Measurements from ENCODE around the gene DESI1. TPM values are rescaled to one million over a fixed set of nuclear protein-coding genes. Genes with fewer than 3 reads are reported as not detected.

Gene DESI1
- total RNA-seq, 1 experiment from 2014 or later = 20.9 TPM

GRCh38 chr22:41661713-41662112 lies 40.9 kb upstream of the DESI1 start:
- Histone ChIP-seq H3K9me3 (ENCODE audit: low read length) (no peaks in the 10 kb centered on the region), H3K79me2 (ENCODE audit: low read length) (no peaks in the 10 kb centered on the region), H3K4me1 (ENCODE audit: insufficient read depth, low read length) (no peaks in the 10 kb centered on the region), H3K27me3 (ENCODE audit: low read length) (no peaks in the 10 kb centered on the region), H3K9me2 (replicated peaks; ENCODE audit: low read length) (no peaks in the 10 kb centered on the region), H3K4me3 (ENCODE audit: low read length) (no peak overlapping the region), H4K20me1 (ENCODE audit: low read length) (no peaks in the 10 kb centered on the region), H3K4me2 (ENCODE audit: low read length) (no peak overlapping the region), H3K36me3 (ENCODE audit: low read depth, low read length) (peaks cover 44% of the 10 kb centered on the region; the same call in 1 of the 2 replicates), H2AFZ (ENCODE audit: low read length) (no peak overlapping the region), H3F3A (ENCODE audit: low read length, unreplicated experiment) (no peaks in the 10 kb centered on the region), H3K27ac (ENCODE audit: low read length) (no peak overlapping the region), H3K9ac (ENCODE audit: low read length) (no peak overlapping the region)
- ChIA-PET CTCF (no interaction called here), POLR2A (ENCODE audit: unreplicated experiment) (no interaction called here)
- ATAC-seq = no peak
- no TSS peak for BruUV-seq (replicated peaks)
- no peak for TF ChIP-seq EZH2phosphoT487 (IDR thresholded peaks at IDR 0.05; ENCODE audit: borderline replicate concordance, low read length)
- TF ChIP-seq CTCF (conservative IDR thresholded peaks at IDR 0.05; ENCODE audit: low read depth, low read length) = no peak
- TF ChIP-seq EZH2 (IDR thresholded peaks at IDR 0.05; ENCODE audit: low read length, unreplicated experiment) = no peak
- no peak for DNase-seq
- intact Hi-C loops (cut with micrococcal nuclease) = no loop called here

- H3K27me3 ChIP-seq (ENCODE audit: low read length) = no peaks in the 10 kb centered on the region
- no TSS peak for BruUV-seq (replicated peaks)
- no peaks in the 10 kb centered on the region for H3K4me1 ChIP-seq (ENCODE audit: insufficient read depth, low read length)
- no peak overlapping the region for H3K4me3 ChIP-seq (ENCODE audit: low read length)
- ChIA-PET CTCF (no interaction called here), POLR2A (ENCODE audit: unreplicated experiment) (interaction anchor here (0.7 kb wide), 1 partner anchor 88 kb away, joined by 4 read pairs; no protein-coding TSS in a partner anchor)
- no peak overlapping the region for H2AFZ ChIP-seq (ENCODE audit: low read length)
- H3K79me2 ChIP-seq (ENCODE audit: low read length) = no peaks in the 10 kb centered on the region
- no peak overlapping the region for H3K4me2 ChIP-seq (ENCODE audit: low read length)
- ATAC-seq (no peak), DNase-seq (no peak)
- peaks cover 44% of the 10 kb centered on the region; the same call in 1 of the 2 replicates for H3K36me3 ChIP-seq (ENCODE audit: low read depth, low read length)
- intact Hi-C loops (cut with micrococcal nuclease) = no loop called here
- no peak overlapping the region for H3K27ac ChIP-seq (ENCODE audit: low read length)
- H3K9me2 ChIP-seq (replicated peaks; ENCODE audit: low read length) = no peaks in the 10 kb centered on the region
- no peaks in the 10 kb centered on the region for H4K20me1 ChIP-seq (ENCODE audit: low read length)
- H3K9ac ChIP-seq (ENCODE audit: low read length) = no peak overlapping the region
- H3F3A ChIP-seq (ENCODE audit: low read length, unreplicated experiment) = no peaks in the 10 kb centered on the region
- TF ChIP-seq EZH2 (IDR thresholded peaks at IDR 0.05; ENCODE audit: low read length, unreplicated experiment) = no peak
- no peak for TF ChIP-seq CTCF (conservative IDR thresholded peaks at IDR 0.05; ENCODE audit: low read depth, low read length)
- TF ChIP-seq EZH2phosphoT487 (IDR thresholded peaks at IDR 0.05; ENCODE audit: borderline replicate concordance, low read length) = no peak
- no peaks in the 10 kb centered on the region for H3K9me3 ChIP-seq (ENCODE audit: low read length)
Observed at GRCh38 chr22:41661088-41661487, 40.2 kb upstream of the DESI1 start.

GRCh38 chr22:41660416-41660815 lies 39.6 kb upstream of the DESI1 start:
- Histone ChIP-seq H3K36me3 (ENCODE audit: low read depth, low read length) (peaks cover 44% of the 10 kb centered on the region; the same call in 1 of the 2 replicates), H3K27ac (ENCODE audit: low read length) (no peak overlapping the region), H3K9me3 (ENCODE audit: low read length) (no peaks in the 10 kb centered on the region), H3K27me3 (ENCODE audit: low read length) (no peaks in the 10 kb centered on the region), H3K4me2 (ENCODE audit: low read length) (no peak overlapping the region), H3K4me3 (ENCODE audit: low read length) (no peak overlapping the region), H3K79me2 (ENCODE audit: low read length) (no peaks in the 10 kb centered on the region), H3K9me2 (replicated peaks; ENCODE audit: low read length) (no peaks in the 10 kb centered on the region), H4K20me1 (ENCODE audit: low read length) (no peaks in the 10 kb centered on the region), H3K4me1 (ENCODE audit: insufficient read depth, low read length) (no peaks in the 10 kb centered on the region), H2AFZ (ENCODE audit: low read length) (no peak overlapping the region), H3F3A (ENCODE audit: low read length, unreplicated experiment) (no peaks in the 10 kb centered on the region), H3K9ac (ENCODE audit: low read length) (no peak overlapping the region)
- ChIA-PET CTCF (no interaction called here), POLR2A (ENCODE audit: unreplicated experiment) (no interaction called here)
- BruUV-seq (replicated peaks) = no TSS peak
- no peak for DNase-seq
- TF ChIP-seq EZH2 (IDR thresholded peaks at IDR 0.05; ENCODE audit: low read length, unreplicated experiment) = no peak
- TF ChIP-seq EZH2phosphoT487 (IDR thresholded peaks at IDR 0.05; ENCODE audit: borderline replicate concordance, low read length) = no peak
- no peak for TF ChIP-seq CTCF (conservative IDR thresholded peaks at IDR 0.05; ENCODE audit: low read depth, low read length)
- no peak for ATAC-seq
- intact Hi-C loops (cut with micrococcal nuclease) = no loop called here
